Transverse colon (tissue), 4 donors: Measurements from ENCODE around the gene SUPT4H1. TPM values are rescaled to one million over a fixed set of nuclear protein-coding genes. Genes with fewer than 3 reads are reported as not detected.

Experiments used
- DNase-seq: peaks from one replicate; pipeline ENCODE4 v3.0.0-alpha.2; 2019
- H3K27ac ChIP-seq, 4 donors: fragments of 200-600 bp; sonication (generic); 2 replicates each; pipeline ENCODE4 v1.5.1; 2016 to 2018; ENCODE audit warnings: inconsistent platforms in 4 of 4
- H3K27me3 ChIP-seq: fragments of 200-600 bp; sonication (generic); 2 replicates; pipeline ENCODE4 v1.5.1; 2017; ENCODE audit warnings: inconsistent platforms
- H3K36me3 ChIP-seq, 4 donors: fragments of 200-600 bp; sonication (generic); 2 replicates each; pipeline ENCODE4 v1.5.1; 2017 to 2019; ENCODE audit warnings: inconsistent platforms in 4 of 4
- H3K4me1 ChIP-seq, 4 donors: fragments of 200-600 bp; sonication (generic); 2 replicates each; pipeline ENCODE4 v1.5.1; 2017 to 2020; ENCODE audit warnings: inconsistent platforms in 4 of 4
- H3K4me3 ChIP-seq, 4 donors: fragments of 200-600 bp; sonication (generic); 1 replicate in 1 of 4; 2 replicates in 3 of 4; pipeline versions ENCODE4 v1.5.1 to v1.6.1; 2017 to 2019; ENCODE audit warnings: inconsistent platforms in 4 of 4
- H3K9me3 ChIP-seq, 2 donors: fragments of 200-600 bp; sonication (generic); 2 replicates each; pipeline ENCODE4 v1.5.1; 2017 to 2019; ENCODE audit warnings: inconsistent platforms in 2 of 2
- CTCF ChIP-seq, 5 experiments: fragments of 200-600 bp in 3 of 5; fragments of 450-650 bp in 2 of 5; sonication (generic) in 3 of 5; IDR thresholded peaks; 1 replicate in 2 of 5; 2 replicates in 3 of 5; pipeline ENCODE4 v1.5.1; 2016 to 2017; ENCODE audit warnings: antibody characterized with exemption in 5 of 5, inconsistent platforms in 3 of 5, mild to moderate bottlenecking in 2 of 5, moderate library complexity in 1 of 5
- EP300 ChIP-seq: sonication (generic); formaldehyde crosslinking; IDR thresholded peaks from one replicate; pipeline ENCODE4 v1.6.1; 2017; ENCODE audit warnings: antibody characterized with exemption, low read depth
- POLR2A ChIP-seq: fragments of 450-650 bp; IDR thresholded peaks from one replicate; pipeline ENCODE4 v1.6.1; 2016; ENCODE audit warnings: antibody characterized with exemption, mild to moderate bottlenecking, moderate library complexity
- POLR2AphosphoS5 ChIP-seq, 3 donors: sonication (generic); formaldehyde crosslinking; IDR thresholded peaks; one replicate each; pipeline ENCODE4 v1.6.1; 2016; ENCODE audit warnings: antibody characterized with exemption in 3 of 3
- WGBS, 2 donors: methylation state at CpG; one replicate each; pipeline ENCODE4 v1.1.5; 2018; ENCODE audit warnings: low coverage in 1 of 2; 5-methylcytosine and 5-hydroxymethylcytosine counted together
- in situ Hi-C, 4 donors: fragments of 200-750 bp; cut with MboI; loops; one replicate each; pipeline versions ENCODE4 v1.15.0 to v1.15.1; 2017; ENCODE audit warnings: low sequenced_read_pairs in 3 of 4, low pct_ligation_motif_present in 1 of 4, low pct_unique_long_range_greater_than_20kb in 1 of 4
- intact Hi-C: fragments of 100-400 bp; cut with DNase I; formaldehyde crosslinking; loops from one replicate; pipeline ENCODE4 v1.15.1; 2023; ENCODE audit warnings: low total_unique reads
- total RNA-seq, 4 donors: library from RNA; depleted of rRNA; stranded (reverse); fragments of >200 nt; gene quantifications; one replicate each; pipeline ENCODE4 v1.1.0, GENCODE V29; 2016

Gene SUPT4H1
- total RNA-seq, 4 donors from 2014 or later, result 12.0 to 66.3 (median 40.0) TPM

GRCh38 chr17:58330538-58330996, 21.4 kb downstream of the SUPT4H1 start:
- TF ChIP-seq POLR2A (no peak), EP300 (no peak), POLR2AphosphoS5 (IDR thresholded peaks at IDR 0.05) (no peak), CTCF (IDR thresholded peaks at IDR 0.05) (no peak)
- peak overlapping the region; percentile 7 to 46 (median 36) for H3K4me3 ChIP-seq
- intact Hi-C loops, result no loop called here
- H3K27ac ChIP-seq, result peak overlapping the region; percentile 88 to 96 (median 89)
- H3K4me1 ChIP-seq, result peaks cover 0 to 10% (median 3%) of the 10 kb centered on the region in 4 donors
- DNase-seq, result no peak
- H3K27me3 ChIP-seq, result no peaks in the 10 kb centered on the region
- 67 to 72% methylated on average over 6 to 10 of the region's 10 CpGs for WGBS, 2 donors
- no peaks in the 10 kb centered on the region for H3K36me3 ChIP-seq
- H3K9me3 ChIP-seq, result no peaks in the 10 kb centered on the region
- in situ Hi-C loops, result no loop called here

DNA sequence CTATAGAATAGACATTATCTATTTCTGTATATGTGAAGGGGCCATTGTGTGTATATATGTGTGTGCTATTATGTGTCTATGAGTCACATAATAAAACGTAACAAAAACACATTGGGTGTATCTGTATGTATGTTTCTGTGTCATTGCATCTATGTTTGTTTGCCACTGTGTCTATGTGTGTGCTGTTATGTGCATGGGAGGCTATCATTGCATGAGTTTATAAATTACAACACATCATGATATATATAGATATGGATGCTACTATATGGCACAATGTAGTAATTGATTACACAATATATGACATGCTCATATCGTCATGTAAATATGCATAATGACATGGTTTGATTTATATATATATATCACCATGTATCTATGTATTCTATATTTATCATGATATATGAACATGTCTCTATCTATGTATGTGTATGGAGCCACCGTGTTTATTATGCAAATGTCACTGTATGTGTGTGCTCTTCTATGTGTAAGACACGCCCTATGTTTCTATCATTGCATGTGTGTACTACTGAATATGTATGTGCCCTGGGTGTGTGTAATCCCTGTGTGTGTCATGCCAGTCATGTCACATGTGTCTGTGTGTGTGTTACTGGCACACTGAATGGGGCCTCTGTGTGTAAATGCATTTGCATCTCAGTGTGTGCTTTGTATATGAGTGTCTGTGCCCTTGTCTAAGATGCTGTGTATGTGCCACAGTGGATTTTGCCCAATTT, 22.0 kb downstream of the SUPT4H1 start:
- Histone ChIP-seq H3K27me3 (no peaks in the 10 kb centered on the region), H3K36me3 (no peaks in the 10 kb centered on the region), H3K4me1 (peaks cover 2 to 13% (median 4%) of the 10 kb centered on the region in 4 donors), H3K9me3 (no peaks in the 10 kb centered on the region), H3K4me3 (peak overlapping the region in 3 of 4 donors; percentile 30 to 46 (median 42)), H3K27ac (peak overlapping the region in 3 of 4 donors; percentile 88 to 96 (median 88))
- intact Hi-C loops (no loop called here), in situ Hi-C loops (no loop called here)
- no peak for DNase-seq
- no peak for TF ChIP-seq POLR2AphosphoS5 (IDR thresholded peaks at IDR 0.05)
- 53 to 69% methylated on average over 4 of the region's 4 CpGs for WGBS, 2 donors

DNA sequence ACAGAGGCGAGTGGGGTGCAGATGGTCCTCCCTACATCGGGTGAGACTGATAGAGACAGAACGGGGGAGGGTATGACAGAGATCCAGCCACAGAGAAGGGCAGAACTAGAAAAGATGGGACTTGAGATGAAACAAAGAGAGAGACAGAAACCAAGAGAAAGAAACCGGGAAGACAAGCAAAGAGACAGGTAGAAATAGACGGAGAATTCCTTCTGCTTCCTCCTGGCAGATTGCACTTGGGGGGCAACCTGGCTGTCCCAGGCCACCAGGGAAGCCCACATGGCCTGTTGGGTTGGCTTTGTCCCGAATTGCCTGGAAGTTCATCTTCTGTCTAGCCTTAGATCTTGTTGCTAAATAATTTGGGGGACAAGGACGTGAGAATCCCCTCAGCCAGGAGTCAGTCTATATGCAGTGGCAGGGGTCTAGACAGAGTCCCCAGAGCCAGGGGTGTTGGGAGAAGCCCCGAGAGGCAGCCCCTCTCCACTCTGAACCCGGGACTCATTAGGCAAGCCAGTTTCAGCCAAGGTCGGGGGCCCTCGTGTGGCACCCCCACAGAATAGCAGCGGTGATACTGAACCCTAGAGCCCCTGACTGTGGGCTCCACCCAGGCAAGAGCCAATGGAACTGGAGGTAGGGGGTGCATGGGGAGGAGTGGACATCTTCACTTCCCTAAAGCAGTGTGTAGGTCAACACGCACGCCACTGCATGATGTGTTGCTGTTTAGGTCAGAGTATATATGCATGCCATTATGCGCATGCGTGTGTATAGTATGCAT, 22.8 kb downstream of the SUPT4H1 start:
- DNase-seq, result peak; percentile 53
- 52 to 57% methylated on average over 8 to 16 of the region's 16 CpGs for WGBS, 2 donors
- Histone ChIP-seq H3K9me3 (no peaks in the 10 kb centered on the region), H3K36me3 (no peaks in the 10 kb centered on the region), H3K4me1 (peaks cover 4 to 9% (median 7%) of the 10 kb centered on the region in 4 donors), H3K4me3 (peak overlapping the region in 1 of 4 donors; percentile 8), H3K27me3 (no peaks in the 10 kb centered on the region), H3K27ac (peak overlapping the region; percentile 11 to 96 (median 35))
- intact Hi-C loops (no loop called here), in situ Hi-C loops (no loop called here)
- TF ChIP-seq EP300, result no peak
- peak in 1 of 3 donors; percentile 39 for TF ChIP-seq POLR2AphosphoS5 (IDR thresholded peaks at IDR 0.05)
- TF ChIP-seq POLR2A, result no peak
- TF ChIP-seq CTCF (IDR thresholded peaks at IDR 0.05), result peak in 1 of 5 experiments; percentile 19

DNA sequence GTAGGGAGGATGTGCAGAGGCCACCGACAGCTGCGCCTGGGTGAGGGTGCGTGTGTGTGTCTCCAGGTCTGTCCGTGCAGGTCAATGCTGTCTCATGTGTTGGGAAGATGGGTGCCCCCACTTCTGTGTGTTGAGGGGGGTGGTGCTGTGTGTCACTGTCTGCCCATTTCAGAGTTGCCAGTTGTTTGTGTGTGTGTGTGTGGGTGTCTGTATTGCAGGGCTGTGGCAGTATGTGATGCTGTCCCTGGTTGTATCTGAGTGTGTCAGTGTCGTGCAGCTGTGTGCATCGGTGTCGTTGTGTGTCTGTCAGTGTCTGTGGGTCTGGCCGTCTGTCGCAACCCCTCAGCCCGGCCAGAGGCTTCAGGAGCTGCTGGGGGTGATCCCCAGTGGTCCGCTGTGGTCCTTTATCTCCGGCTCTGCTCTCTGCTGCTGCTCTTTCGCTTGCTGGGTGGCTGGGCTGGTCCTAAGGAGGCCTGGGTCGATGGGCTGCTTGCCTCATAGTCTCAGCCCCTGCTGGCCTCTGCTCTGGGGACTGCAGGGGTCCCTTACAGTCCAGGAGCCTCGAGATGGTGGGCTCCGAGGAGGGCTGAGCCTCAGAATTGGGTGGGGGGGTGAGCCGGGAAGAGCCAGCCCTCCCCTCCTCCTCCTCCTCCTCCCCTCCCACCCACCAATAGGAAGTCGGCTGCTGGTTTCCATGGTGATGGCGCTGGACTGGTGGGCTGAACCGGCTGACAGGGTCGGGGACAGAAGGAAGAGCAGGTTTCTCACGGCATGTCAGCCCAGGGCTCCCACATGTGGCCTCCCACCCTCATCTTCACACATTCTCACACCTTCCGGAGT, 23.6 kb downstream of the SUPT4H1 start, which contains the start of gene TSPOAP1:
TSS of gene TSPOAP1 (minus strand) at position 601 of the 840 bp plus-strand sequence. CDS start 875 bp downstream, outside the sequence.
- WGBS, 2 donors, result 41% methylated on average over 22 of the region's 23 CpGs; no CpG with 5 or more reads in 1 of the 2 donors
- in situ Hi-C loops, result no loop called here
- H3K27me3 ChIP-seq, result no peaks in the 10 kb centered on the region
- peak; percentile 46 for DNase-seq
- intact Hi-C loops, result no loop called here
- TF ChIP-seq POLR2A (peak; percentile 29), POLR2AphosphoS5 (IDR thresholded peaks at IDR 0.05) (no peak), EP300 (no peak)
- peak within 1 kb of the TSS in 1 of 4 donors; percentile 8 for H3K4me3 ChIP-seq
- H3K4me1 ChIP-seq, result peaks cover 4 to 13% (median 11%) of the 10 kb centered on the region in 4 donors
- H3K36me3 ChIP-seq, result no peaks in the 10 kb centered on the region
- H3K9me3 ChIP-seq, result no peaks in the 10 kb centered on the region
- peak within 1 kb of the TSS; percentile 11 to 96 (median 35) for H3K27ac ChIP-seq
